HG02970 (cell line): Measurements from ENCODE around the gene TRMT1.

ENCODE experiments used
- ATAC-seq: cut with Tn5 transposase; IDR thresholded peaks from one replicate; pipeline ENCODE4 v1.9.1; 2021; ENCODE audit warnings: mild to moderate bottlenecking, moderate library complexity, moderate number of reproducible peaks; ENCODE audit not compliant: unreplicated experiment, low FRiP score

The TRMT1 gene

DNA sequence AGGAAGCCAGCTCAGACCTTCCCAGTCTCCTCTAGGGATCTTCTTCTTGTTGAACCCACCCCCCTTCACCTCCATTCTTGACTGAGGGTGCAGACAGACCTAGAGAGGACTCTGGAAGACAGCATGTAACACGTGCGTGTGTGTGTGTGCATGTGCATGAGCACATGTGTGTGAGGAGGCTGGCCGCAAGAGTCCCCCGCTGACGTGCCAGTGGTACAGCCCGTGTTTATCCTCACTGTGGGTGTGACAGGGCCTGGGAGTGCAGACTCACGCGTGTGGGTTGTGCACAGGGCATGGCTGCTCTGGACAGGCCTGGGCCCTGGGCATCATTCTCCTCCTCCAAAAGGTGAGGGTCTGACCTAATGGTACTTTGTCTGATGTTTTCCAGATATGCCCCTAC is 40.2 kb downstream of the TRMT1 start:
- ATAC-seq: no peak

DNA sequence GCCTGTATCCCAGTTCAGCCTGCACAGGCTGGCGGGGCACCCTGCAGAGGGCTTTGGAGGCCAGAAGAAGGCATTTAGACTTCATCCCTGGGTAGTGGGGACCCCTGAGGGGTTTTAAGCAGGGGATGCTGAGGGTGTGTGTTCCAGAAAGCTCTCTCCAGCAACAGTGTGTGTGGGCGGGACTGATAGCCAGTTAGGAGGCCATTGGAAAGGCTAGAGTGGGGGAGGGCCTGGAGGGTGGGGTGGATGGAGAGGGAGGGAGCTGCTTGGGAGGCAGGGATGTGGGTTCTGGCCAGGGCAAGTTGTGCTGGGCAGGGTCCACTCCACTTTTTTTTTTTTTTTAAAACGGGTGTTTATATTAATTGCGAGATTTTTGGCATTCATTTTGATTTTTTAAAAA is 42.2 kb downstream of the TRMT1 start:
- no peak for ATAC-seq

DNA sequence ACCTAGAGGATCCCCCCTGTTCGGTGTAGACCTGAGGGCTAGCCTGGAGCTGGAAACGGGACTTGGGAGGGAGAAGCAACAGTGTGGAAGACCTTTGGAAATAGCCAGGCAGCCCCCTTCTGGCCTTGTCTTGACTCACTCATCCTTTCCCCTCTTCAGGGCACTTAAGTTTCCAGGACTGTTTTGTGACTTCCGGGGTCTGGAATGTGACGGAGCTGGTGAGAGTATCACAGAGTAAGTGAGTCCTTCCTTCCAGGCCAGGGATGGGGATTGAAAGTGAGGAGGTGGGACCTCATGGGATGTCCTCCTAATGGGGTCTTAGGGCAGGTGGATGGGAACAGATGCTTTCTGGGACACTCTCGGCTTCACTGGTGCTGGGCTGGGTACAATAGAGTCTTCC is 43.3 kb downstream of the TRMT1 start:
- no peak for ATAC-seq

DNA sequence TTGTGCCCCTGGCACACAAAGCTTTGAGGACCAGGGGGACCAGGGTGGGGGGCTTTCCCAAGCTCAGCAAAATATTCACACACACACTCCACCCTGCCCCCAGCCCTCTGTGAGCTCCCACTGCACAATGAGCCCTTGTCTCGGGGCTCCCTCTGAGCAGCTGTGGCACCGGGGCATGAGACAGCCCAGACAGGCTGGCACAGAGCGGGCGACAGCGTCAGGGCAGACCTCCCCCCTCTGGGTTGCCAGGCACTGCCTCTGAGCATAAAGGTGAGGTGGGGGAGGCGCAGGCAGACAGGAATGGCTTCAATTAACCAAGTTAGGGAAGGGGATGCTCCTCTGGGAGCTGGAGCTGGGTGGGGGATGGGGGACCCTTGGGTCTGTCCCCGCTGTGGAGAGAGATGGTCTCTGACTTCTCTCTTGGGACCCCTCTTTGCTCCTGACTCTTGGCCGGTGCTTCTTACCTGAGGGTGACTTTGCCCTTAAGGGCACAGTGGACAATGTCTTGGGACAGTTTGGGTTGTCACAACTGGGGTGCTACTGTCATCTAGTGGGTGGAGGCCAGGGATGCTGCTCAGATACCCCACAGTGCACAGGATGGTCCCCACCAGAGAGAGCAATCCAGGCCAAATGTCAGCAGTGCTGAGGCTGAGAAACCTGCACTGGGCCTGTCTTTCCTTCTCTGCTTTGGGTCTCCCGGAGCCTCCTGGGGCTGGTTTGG is 44.2 kb downstream of the TRMT1 start:
- no peak for ATAC-seq

DNA sequence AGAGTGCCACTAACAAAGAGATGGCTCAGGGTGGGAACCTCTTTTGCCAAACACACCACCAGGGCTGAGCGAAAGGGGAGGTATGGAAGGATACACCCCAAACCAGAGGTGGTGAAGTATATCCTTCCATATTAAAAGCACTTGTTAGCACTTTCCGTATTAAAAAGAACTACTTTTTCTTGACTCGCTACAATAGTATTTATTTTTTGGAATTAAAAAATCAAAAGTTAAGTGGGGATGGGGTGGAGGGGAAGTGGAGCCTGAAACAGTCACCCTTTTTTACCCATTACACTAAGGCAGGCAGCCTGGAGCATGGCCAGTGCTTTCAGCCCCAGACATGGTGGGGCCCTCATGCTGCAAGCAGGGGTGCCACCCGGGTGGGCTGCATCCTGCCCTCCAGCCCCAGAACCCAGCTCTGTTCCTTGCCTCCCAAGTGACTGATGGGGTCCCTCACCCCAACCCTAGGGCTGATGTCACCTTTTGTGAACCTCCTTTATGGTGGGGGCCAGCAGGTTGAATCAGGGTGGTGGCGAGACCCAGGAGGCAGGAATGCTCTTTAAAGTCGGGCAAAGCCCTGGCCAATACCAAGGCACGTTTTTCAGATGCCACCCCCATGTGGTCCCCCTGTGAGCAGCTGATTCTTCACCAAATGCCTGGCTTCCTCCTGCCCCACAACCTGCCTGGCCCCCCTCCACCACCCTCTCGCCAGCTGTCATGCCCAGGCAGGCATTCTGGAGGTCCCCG is 44.9 kb downstream of the TRMT1 start:
- no peak for ATAC-seq

DNA sequence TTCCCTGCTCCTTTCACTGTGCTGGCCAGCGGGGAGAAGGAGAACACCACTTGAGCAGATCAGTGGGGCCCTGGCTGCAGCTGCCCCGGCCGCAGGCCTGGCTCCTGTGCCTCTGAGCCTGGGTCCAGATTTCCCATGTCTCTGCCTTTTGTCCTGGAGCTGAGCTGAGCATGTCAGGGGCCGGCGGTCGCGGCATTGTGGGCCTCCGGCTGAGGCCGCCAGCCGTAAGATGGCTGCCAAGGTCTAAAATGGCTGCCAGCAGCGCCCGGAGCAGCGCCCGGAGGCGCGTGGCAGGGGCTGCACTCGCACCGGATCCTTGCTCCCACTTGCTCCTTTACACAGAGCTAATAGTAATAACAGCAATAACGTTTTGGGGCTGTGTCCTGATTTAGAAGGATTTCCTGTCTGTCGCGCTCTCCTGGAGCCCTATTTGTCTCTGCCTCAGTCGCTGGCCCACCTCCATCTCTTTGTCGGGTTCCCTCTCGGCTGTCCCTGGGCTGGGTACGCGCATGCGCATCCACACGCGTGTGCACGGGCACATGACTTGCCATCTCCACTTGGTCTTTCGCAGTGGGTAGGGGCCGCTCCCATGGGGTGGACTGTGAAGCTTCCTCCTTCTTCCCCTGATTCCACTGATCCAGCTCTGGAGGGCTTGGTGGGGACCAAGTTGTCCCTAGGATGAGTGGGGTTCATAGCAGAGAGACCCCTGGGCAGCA is 46.0 kb downstream of the TRMT1 start:
- no peak for ATAC-seq

DNA sequence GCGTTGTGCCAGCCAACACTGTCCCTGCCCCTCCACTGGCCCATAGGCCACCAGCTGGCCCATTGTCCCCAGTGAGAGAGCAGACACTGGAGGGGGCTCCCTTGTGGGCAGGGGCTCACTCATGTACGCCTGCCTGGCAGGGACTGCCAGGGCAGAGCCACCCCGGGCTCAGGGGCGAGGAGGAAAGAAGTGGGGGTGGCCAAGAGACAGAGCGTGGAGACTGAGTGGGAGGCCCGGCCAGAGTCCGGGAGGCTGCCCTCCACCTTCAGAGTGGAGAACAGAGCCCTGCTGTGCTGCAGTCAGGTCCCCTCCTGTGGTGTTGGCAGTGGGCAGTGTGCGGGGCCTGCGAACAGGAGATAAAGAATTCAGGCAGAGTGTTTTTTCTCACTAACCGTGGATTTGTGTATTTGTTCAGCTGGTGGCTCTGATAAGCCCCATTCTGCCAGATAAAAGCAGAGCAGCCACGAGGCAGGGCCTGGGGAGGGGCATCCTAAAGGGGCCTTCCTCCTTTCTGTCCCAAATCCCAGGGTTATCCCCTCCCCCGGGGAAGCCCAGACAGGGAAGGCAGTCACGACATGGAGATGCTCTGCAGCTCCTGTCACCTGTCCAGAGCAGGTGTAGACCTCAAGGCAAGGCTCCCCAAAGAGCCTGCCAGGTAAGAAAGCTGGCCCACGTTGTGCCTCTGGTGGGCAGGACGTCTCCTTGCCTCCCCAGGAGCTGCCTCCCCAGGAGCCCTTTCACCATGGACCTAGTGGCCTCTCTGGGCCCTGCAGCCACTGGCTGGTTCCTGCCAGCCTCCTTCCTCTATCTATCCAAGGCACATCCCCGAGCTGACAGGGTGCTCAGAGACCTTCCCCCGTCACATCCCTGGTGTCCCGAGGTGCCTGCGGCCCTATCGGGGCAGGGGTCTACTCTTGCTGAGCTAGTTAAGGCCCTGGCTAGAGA is 46.9 kb downstream of the TRMT1 start:
- no peak for ATAC-seq

DNA sequence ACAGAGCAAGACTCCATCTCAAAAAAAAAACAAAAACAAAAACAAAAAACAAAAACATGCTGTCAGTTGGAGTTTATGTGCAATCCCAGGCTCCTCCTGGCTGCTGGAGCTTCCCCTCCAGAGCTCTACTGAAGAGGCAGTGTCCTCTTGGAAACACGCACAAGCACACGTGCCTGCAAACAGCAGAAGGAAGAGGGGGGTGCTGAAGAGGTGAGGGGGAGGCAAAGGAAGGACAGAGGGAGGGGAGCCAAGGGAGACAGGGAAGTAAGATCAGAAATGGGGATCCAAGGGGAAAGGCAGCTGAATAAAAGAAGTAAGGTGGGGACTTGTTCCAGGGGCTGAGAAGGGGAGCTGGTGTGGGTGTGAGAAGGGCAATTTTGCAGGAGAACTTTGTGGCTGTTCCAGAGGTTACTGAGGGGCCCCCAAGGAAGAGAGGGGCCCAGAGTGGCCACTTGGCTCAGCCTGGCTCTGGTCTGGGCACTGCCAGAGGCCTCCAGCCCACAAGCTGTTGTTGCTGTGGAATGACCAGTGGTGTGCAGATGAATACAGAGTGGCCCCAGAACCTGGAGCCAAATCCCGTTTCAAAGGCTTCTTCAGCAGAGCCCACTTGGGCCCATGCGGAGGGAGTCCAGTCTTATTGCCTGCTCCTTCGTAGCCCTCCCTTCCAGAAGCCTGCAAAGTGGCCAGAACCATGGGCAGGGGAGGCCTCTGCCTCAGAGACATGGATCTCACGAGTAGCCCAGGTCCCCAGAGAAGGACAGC is 48.3 kb downstream of the TRMT1 start:
- ATAC-seq: no peak

DNA sequence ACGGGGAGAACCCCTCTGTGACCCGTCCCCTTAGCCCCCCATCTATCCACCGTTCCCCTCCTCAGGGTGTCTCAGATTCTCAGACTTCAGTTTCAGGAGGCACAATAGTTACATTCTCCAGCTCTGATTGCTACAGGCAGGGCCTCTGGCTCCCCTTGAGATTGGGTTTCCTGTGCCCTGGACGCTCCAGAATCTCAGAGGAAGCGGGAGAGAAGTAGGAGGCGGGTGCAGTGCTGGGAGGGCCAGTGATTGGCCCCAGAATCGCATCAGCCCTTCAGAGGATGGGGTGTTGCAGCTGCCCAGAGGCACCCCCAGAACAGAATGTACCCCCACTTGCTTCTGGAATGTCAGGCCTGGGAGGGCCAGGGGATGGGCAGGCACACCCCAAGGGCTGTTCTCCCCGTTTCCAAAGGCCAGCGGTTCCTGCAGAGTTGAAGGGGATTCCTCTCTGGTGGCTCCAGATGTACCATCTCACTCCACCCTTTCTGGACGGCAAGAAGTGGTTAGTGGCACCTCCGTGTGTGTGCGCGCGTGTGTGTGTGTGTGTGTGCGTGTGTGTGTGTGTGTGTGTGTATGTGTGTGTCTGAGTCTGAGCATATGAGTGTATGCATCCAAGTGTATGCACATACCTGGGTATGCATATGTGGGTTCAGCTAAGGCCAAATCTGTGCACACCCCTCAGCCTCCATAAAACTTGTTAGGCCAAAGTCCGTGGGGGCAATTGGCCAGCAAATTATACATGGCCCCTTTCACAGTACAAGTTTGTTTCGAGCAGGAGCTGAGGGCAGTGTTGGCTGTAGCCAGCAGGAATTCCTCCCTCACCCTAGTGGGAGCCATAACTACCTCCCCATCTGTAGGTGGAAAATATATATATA is 49.4 kb downstream of the TRMT1 start:
- no peak for ATAC-seq

DNA sequence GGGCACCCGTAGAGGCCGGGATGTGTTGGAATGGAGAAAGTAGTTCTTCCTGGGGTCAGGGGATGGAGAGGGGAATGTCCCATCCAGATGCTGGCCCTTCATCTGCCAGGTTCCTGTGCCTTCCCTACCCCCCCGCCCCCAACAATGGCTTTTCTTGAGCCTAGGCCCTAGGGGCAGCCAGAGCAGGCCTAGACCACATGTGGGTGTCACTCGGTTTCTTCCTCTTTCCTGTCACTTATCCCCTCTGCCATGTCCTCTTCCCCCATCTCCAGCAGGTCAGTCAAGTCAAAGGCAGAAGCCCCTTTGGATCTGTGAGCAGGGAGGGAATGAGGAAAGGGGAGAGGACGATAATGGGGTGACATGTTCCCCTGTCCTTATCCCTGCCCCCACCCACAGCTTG is 50.3 kb downstream of the TRMT1 start:
- ATAC-seq: no peak

DNA sequence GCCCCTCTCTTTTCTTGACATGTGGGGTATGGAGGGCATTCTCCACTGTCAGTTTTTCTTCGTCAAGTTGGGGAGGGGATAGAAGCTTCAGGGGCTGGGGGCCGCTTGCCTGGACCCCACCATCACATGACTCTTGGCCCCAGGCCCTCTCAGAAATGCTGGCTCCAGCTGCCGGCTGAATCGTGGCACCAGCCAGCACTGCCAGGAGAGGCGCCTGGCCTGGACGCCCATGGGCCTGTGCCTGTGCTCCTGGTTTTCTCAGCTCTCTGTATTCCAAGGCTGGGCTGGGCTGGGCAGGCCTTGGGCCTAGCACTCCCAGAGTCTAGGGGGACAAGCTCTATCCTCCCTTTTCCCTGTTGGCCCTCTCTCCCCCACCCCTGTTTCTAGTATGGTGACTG is 52.4 kb downstream of the TRMT1 start:
- no peak for ATAC-seq

DNA sequence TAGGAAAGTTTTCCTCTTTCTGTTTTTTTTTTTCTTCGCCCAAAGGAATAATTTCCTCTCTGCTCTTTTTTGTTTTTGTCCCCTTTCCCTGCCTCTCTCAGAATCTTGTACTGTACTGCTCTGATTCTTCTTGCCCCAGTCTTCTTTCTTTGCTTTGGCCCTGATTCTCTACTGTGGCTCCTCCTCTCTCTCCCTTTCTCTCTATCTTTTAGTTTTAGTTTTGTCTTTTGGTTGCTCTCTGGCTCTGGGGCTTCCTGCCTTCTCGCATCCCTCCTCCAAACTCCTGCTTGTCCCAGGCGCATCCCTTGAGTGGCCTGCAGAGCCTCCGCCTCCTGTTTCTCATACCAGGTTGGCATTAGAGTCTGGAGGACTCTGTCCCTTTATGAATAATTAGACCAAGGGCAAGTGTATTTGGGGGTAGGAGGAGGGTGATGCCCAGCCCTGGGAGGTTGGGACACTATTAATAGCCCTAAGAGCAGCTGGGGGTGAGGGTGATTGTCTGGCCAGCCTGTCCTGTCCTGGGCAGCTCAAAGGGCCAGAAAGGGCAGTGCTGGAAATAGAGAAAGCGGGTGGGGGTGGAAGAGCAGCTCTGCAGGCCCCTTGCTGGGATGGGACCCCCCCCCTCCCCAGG is 53.0 kb downstream of the TRMT1 start:
- ATAC-seq: no peak

DNA sequence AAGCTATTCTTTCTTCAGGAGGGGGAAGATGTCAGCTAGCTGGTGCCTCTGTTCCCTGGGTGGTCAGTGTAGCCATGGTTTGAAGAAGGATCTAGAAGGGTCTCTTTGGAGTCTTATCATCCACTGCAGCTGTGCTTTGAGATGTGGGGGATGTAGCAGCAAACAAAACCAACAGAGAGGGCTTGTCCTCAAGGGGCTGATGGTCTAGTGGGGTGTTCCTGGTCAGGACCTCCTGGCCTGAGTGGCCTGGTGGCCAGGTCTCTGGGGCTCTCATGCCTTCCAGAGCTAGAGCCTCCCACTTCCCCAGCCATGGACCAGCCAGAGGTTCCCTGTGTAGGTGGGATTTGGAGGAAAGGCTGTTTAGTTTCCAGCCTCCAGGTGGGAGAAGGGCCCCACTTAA is 54.2 kb downstream of the TRMT1 start:
- no peak for ATAC-seq

DNA sequence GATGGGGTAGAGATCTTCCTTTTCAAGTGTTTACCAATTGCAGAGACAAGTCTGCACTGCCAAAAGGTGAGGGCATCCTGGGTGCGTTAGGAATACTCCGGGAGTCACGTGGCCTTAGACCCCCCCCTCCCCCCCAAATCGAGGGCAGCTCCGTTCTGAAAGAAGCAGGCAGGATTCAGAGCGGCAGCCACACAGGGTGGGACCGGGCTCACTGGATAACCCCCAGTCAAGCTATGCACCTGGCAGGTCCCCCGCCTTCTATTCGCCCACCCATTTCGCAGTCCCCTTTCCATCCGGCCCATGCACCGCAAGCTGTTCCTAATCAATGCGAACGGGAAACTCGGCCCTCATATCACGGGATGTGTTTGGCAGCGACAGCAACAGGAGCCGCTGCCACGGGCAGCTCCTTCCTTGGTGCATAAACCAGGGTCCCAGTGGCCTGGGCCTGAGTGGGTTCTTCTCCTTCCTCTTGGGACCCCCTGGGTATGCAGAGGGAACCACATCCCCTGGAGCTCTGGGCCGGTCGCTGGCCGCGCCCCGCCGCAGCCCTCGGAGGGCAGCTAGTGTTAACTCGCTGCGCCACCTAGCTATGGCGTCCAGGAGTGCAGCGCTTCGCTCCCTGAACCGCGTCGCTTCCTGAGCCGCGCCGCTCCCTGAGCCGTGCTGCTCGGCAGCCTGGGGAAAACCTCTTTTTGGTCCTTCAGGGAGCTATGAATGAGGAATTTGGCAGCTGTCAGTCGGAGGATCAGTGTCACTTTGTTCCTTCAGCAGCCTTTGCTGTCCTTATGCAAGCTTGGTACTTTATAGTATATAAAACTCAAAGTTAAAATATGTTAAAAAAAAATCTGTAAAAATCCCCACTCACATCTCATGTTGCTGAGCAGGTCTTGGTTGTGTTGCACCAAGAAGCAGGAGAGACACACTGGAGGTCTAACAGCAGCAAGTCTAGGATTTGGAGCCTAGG is 55.3 kb downstream of the TRMT1 start:
- peak; percentile 53 for ATAC-seq

DNA sequence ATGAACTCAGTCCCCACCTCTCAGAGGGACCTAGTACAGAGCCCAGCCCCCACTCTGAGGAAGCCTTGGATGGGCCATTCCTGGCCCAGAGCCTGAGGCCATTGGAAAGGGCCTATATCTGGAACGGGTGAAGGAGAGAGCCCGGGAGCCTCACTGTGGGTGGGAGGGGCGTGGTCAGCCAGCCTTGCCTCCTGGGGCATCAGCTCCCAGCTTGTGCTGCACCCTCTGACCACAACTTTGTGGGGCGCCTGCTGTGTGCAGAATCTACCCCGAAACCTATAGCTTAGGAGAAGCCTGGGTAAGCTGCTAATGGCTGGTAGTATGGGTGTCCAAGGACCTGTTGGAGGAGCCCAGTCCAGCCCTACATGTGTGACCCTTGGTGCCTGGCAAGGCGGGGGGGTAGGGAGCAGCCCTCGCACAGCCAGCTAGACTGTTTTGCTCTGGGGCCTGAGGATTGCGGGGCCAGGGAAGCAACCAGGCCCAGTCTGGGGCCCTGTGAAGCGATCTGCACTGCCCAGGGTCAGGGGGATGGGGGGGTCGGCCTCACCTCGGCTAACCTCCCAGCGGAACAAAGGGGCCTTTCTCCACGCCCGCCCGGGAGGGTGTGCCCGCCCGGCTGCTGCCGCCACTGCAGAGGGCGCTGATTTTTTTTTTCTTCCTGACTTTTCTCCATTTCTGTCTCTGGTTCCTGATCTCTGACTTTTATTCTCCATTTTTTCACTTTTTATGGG is 56.1 kb downstream of the TRMT1 start:
- no peak for ATAC-seq

DNA sequence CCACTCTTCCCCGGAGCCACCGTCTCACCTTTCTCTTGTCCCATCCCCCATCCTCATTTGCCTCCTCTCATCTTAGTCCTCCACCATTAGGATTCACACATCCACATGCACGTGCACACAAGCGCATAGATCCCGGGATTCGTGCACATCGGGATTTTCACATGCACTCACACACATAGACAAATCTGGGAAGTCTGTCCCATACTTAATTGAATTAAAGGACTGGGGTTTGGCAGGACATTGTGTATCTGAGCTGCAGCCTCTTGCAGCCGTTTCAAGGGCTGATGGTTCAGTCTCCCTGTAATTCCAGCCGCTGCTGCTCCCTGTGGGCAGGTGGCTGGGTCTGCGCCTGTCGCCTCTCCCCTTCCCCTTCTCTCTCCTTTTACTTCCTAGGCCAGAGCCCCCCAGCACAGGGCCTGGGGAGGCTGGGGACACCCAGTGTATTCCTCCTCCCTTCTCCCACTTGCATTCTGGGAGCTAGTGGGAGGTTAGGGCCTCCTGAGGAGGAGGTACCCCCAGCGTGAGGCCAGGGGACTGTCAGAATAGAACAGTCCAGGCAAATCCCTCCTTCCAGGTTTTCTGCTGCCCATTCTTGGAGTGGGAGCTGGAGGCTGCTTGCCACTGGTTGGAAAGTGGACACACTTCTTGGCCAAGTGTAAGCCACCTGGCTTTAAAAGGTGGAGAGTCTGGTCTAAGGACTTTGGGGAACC is 57.4 kb downstream of the TRMT1 start:
- ATAC-seq: no peak
